8988T (cell line): ENCODE data around the gene MYBBP1A.

Source experiments
- DNase-seq: peaks from one replicate; pipeline ENCODE4 v3.0.0; 2011

Gene MYBBP1A

DNA sequence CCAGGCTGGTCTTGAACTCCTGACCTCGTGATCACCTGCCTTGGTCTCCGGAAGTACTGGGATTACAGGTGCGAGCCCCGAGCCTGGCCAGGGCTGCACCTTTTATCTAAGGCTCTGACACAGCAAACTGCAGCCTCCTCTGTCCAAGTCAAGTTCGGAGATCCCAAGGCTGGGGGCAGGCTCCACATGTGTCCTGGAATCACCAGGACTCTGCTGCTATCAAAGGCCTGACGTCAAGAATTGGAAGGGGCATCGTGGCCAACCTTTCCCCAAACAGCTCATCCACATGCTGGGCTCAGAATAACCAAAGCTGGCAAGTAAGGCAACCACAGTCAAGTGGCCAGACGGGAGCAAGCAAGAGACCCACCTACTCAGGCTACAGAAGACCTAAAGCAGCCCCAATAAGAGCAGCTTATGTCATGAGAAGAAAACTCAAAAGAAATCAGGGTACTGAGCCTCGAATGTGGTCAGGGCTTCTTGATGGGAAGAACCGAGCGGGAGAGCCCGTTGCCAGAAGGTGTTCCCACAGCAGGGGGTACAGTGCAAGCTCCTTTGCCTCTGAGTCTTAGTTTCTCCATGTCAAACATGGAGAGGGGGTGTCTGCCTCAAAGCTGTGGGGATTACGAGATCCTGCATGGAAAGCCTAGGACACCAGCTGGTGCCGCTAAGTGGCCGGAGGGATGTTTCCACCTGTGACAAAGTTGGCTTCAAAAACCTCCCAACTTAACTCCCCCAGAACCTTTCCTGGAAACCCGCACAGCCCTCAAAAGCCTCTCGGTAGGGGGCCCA lies 7.9 kb downstream of the MYBBP1A start:
- no peak for DNase-seq

DNA sequence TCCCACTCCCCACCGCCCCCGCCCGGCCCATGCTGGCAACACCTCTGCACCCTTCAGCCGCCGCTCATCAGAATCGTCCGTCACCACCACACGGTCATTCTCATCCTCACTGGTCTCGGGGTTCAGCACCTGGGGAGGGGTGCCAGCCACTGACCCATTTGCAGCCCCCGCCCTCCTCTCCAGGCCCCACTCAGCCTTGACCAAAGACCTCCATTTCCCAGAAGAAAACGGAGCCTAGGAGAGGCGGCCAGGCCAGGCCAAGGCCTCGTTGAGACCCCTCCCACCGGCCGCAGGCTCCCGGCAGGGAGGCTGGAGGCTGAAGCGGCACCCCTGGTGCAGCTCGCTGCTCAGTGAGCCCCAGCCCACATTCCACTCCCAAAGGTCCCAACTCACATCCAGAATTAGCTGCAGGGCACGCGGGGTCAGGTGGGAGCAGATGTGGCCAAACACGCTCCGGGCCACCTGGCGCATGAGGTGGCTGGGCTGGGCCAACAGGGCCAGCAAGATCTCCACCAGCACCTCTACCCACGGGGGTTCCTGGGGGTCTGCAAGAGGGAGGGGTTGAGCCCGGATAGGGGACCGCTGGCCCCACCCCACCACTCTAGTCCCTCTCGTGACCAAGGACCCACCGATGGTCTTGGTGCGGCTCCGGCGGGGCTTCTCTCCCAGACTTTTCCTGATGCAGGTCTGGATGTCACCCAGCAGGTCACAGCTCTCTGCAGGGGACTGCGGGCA lies 9.8 kb downstream of the MYBBP1A start:
- DNase-seq: no peak

DNA sequence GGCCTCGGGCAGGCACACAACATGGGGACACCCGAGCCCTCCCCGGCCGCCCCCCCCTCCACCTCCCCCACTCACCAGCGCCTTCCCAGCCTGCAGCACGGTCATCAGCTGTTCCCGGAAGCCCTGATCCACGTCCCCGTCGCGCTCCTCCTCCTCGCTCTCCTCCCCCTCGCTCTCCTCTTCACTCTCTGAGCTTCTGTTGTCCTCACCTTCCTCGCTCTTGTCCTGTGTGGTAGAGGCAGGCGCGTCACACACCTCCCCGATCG lies 10.3 kb downstream of the MYBBP1A start:
- DNase-seq: no peak

DNA sequence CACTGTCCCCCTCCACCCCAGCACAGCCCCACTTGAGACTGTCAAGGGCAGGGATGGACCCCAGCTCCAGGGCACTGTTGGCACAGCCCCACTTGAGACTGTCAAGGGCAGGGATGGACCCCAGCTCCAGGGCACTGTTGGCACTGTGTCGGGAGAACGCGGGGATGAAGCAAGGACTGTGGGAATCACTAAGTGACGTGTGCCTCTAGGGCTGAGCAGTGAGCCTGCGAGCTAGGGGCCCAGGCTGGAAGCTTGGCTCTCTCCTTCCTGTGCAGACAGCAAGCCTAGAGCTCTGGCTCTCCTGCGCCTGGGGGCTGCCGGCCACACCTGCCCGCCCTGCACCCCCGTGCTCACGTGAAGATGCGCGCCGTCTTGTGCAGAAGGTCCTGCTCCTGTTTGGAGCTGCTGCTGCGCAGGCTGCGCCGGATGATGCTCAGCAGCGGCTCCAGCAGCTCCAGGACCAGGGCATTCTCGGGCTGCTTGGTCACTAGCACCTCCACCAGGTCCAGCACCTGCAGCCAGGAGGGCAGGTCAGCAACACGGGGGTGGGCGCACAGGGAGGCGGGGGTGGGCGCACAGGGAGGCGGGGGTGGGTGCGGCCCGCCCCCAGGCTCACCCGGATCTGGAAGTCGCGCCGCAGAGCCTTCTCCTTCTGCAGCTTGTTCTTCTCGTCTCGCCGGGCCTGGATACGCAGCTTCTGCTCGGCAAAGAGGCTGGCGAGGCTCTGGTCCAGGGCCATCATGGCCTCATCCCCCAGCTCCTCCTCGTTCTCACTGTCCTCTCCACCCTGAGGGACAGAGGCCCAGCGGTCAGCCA lies 10.8 kb downstream of the MYBBP1A start:
- DNase-seq: no peak

DNA sequence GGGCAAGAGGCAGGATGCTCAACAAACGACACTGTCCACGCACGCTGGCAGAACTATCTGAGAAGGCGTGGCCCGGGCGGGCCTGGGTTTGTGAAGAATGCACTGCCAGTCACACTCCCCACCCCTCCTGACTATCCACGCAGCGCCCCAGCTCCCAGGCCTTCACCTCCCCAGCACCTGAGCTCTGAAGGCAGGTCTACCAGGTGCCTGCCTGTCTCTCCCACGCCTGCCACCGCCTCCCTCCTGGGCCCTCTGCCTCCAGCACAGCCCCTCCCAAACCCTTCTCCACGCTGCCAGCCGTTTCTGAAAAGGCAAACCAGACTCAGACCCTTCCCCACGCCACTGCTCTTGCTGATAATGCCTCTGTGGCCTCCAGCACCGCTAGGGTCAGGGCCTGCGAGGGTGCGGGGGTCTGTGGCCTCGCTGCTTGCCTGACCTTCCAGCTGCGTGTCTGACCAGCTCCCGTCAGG lies 11.6 kb downstream of the MYBBP1A start:
- no peak for DNase-seq

DNA sequence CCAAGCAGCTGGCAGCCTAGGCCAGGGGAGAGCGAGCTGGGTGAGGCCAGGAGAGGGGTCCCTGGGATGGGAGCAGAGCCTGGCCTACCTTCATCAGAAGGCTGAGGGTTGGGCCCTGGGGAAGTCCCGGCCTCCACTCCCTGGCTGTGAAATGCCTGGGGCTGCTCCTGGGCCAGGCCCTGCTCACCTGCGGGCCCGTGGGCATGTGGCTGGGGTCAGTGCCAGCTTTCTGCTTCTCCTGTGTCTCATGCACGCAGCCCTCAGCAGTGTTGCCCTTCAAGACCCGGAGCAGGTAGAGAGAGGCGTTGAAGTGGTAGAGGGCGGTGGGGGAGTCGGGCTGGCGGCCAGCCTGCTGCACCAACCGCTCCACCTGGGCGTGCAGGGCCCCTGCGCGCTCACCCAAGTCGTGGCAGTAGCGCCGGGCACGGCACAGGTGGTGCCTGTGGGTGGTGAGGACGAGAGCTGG lies 12.4 kb downstream of the MYBBP1A start:
- DNase-seq: no peak

DNA sequence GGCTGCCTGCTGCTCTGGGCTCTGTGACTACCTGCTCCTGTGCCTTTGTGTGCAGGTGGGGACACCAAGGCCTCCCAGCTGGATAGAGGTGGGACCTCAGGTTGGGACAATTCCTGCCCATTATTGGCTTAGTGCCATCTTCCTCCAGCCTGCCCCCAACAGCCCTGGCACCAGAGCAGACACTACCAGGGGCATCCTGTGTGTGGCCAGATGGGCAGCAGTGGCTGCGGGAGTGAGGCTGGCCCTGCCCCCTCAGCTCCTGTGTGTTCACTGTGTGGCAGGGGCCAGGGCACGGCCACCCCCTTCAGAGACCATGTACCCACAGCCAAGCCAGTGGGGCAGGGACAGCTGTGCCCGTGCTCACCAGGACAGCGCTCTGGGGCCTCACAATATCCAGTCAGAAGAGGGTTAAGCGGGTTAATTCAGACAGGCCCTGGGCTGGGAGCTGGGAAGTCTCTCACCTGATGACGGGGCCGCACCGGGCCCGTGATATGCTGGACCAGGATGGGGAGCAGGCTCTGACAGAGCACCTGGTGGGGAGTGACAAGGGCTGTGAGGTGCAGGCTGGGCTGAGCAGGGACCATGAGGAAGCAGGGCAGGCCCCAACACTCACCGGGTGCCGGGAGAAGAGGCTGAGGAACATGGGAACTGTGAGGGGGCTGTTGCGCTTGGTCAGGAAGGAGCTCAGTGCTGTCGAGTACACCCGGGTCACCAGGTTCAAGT lies 13.0 kb downstream of the MYBBP1A start:
- DNase-seq: no peak

DNA sequence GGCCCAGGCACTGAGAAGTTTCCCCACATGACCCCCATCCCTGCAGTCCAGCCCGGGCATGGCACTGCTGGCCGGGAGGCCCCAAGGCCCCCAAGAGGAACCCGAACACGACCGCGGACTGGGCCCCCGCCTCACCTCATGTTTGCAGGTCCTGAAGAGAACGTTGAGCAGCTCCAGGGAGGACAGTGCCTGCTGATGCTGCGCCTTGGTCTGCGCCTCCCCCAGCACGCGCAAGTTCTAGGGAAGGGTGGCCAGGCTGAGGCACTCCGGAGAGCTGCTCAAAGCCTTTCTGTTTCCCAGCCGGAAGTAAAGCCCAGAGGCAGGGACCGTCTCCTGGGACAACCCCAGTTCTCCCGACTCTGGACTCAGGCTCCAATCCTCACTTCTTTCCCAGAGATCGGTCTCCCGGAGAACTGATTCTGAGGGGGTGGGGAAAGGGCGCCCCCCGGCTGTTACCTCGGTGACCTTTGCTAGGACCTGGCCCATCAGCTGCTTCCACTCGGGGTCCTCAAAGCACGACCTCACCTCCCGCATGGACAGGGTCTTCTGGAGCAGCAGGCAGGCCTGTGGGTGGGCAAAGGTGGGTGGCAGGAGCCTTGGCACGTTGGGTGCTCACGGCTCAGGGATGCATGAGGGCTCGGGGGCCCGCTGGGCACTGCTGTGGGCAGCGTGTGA lies 13.7 kb downstream of the MYBBP1A start:
- no peak for DNase-seq

DNA sequence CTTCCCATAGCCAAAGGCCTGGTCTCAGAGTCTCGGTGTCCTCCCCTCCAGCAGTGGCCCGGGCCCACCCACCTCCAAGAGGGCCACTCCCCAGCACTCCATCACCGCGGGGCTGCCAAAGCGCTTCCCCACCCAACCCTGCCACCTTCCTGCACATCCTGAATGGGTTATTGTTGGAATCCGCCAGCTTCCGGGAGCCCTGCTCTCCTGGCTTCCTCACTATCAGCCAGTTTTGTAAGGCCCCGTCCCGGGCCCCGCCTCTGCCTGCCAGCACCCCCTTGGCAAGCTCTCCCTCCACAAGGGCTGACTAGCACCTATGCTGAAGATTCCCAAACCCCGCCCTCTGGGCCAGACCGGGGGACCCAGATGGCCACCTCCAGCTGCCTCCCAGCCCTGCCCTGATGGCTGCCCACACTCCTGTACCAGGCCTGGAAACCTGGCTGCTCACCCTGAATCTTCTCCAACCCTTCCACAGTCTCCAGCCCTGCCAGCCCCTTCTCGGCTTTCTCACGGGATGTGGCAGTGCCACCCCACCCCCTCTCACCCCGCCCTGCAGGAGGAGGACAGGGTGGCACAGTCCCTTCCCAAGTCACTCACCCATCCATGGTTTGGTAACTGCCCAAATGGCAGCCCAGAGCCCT lies 14.4 kb downstream of the MYBBP1A start:
- no peak for DNase-seq

DNA sequence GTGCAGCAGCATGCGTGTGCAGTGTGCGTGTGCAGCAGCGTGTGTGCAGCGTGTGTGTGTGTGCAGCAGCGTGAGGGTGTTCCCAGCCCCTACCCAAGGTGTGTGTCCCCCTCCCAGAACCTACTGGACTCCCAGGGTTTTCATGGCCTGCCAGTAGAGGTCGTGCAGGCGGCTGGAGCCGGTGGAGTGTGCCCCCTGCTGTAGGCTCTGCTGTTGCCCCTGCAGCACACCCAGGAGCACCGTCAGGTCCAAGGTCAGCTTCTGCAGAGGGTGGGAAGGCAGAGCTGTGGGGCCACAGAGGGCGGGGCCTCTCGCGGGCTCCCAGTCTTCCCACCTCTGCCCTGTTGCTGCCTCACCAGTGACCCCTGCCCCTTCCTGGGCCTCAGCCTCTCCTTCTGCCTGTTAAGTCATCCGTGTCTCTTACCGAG lies 14.9 kb downstream of the MYBBP1A start:
- DNase-seq: peak; percentile 79

DNA sequence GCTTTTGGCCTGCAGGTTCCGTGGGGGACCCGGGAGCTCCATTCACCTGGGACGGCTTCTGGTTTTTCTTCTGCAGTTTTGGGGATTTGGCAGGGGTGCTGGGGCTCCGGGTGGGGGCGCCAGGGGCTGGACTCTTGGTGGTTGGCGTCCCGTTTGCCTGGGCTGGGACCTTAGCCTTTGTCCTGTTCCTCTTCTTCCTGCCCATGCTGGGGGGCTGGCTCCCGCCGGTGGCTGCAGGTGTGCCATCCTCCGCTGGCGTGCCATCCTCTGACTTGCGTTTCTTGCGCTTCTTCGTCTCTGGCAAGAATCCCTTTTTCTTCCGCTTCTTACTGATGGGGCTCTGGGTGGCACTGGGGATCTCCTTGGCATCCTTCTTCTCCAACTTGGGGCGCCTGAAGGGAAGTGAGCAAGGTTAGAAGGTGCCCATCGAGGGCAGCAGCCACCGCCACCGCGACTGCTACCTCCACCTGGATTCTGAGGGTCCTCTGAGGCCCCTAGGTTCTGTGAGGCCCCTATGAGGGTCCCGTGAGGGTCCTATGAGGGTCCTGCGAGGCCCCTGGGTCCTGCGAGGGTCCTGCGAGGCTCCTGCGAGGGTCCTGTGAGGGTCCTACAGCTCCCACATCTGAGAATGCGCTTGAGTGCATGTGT lies 15.5 kb downstream of the MYBBP1A start:
- DNase-seq: no peak

DNA sequence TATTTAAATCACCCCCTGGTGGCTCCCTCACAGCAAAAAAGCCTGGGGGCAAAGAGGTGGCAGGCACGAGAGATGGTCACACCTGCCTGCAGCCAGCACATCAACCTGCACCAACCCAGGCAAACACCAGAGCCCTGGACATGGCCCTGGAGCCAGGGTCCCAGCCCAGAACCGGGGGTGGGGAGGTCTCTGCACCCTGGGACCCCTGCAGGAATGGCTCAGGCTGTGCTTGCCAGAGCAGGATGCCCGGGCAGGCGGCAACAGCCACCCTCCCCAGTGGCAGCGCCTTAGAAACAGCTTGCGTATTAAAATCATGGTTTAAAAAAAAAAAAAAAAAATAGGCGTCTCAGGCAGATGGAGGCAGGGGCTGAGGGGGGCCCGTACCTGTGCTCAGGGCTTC lies 16.2 kb downstream of the MYBBP1A start:
- no peak for DNase-seq

DNA sequence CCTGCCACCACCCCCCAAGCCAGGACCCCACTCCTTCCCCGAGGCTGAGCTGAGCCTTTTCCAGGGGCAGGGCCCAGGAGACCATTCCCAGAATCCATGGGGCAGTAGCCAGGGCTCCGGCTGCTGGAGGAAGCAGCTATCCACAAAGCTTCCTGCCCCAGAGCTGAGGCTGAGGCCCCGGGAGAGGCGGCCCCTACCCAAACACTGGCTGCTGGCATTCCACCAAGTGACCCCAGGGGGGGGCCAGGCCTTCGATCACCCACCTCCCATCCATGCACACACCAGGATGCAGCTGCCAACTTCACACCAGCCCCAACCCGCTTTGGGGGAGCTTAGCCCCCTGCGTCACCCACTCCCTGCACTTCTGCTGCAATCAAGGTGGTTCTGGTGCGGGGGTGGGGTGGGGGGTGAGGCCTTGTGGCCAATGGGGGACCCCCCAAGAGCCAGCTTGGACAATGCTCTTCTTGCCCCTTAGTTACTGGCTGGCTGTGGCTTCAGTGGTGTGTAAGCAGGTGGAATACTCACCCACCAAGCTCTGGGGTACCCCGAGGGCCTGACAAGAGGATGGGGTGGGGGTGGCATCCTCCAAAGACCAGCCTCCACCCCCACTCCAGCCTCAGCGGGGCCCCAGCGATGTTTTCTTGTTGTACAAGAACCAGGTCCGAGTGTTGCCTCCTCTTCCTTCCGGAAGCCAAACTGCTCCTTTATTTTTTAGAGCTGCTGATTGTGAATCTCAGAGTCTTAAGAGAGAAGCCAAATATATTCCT lies 16.8 kb downstream of the MYBBP1A start:
- no peak for DNase-seq

DNA sequence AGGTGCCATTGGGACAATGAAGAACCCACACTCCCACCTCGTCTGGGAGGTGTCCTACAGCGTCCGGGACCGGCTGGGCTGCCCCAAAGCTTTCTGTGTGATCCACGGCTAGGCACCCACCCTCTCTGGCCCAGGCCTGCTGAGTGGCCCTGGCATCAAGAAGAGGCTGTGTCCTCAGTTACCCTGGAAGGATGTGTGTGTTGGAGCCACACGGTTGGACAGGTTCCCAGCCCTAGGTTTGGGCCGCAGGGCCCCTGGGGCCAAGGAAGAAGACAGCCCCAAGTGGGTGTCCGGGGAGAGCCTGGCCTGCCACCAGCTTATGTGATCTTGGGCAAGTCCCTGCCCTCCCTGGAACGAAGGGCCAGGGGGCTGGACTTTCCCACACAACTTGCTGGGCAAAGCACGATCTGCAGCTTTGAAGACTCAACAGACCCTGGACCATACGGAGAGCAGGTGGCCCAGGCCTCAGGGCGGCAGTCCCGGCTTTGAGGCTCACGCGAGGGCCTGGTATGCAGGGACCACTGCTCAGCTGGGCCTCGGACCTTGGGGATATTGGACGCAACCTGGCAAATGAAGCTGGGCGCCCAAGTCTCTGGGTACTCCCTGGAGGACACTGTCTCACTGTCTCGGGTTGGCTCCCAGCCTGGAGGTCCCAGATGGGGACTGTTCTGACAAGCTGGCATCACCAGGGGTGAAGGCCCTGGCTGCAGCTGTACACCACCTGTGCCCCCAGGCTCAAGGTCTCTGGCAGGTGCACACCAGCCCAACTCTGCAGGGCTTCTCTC lies 17.5 kb downstream of the MYBBP1A start:
- no peak for DNase-seq

DNA sequence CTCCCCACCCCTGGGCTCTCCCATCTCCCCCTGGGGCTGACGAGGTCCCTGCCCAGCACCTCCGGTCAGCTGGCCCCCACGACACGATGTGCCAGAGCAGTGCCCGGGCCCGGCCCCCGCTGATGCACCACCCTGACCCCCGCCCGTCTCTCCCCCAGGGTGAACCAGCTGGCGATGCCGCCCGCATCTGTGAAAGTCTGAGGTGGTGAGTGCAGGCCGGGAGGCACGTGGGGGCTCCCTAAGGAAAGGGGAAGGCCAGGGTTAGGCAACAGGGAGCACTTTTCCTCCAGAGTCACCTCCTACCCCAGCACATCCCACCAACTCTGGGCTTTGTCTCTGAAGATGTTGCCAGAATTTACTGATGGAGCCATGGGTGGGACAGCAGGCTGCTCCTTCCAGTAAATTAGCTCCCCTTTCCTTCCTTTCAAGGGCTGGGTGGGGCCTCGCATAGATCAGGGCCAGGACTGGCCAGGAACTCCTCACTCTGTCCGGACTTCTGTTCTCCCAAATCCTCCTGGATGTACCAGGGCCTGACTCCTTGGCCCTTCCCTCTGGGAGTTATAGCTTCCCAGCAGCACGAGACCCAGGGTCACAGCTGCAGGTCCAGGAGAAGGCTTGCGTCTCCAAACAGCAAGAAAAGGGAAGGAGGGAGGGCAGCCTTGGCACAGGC lies 18.3 kb downstream of the MYBBP1A start:
- DNase-seq: no peak

DNA sequence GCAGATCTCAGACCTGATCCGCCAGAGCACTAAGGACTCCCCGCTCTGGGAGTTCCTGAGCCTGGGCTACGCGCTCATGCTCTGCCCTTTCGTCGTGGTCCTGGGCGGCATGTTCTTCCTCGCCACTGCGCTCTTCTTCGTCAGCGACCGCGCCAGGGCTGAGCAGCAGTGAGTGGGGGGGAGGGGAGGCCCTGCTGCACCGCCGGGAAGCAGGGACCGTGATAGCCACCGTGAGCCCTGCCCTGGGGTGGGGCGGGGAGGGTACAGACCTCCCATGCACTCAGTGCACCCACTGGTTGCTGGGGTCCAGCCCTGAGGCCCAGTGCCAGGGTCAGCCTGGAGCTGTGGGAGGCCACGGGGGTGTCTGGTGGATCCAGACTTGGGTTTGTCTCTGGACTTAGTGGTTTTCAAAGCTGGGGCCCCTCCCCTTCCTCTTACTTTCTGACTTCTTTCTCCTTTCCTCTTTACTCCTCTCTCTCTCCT lies 18.9 kb downstream of the MYBBP1A start:
- no peak for DNase-seq

DNA sequence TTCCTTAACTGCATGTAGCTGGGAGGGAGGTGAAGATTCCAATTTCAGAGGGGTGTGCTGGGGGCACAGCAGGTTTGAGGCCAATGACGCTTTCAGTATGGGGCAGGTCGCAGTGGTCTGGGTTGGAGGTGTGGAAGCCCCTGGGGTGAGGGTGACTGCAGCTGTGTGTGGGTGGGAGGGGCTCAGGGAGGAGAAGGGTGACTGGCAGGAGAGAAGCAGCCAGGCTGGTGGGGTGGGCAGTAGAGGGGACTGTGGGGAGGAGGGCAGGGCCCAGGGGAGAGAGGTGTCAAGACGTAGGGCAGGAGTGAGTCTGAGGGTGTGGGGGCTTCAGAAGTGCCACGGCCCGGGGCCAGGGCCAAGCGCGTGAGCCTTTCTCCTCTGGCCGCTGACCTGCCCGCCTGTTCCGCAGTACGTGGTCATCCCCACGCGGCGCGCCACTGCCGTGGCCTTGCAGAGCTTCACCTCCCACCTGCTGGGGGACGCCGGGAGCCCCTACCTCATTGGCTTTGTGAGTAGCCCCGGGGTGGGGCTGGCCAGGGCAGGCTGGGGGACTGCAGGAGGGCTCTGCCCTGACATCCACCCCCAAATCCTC lies 19.4 kb downstream of the MYBBP1A start:
- no peak for DNase-seq

DNA sequence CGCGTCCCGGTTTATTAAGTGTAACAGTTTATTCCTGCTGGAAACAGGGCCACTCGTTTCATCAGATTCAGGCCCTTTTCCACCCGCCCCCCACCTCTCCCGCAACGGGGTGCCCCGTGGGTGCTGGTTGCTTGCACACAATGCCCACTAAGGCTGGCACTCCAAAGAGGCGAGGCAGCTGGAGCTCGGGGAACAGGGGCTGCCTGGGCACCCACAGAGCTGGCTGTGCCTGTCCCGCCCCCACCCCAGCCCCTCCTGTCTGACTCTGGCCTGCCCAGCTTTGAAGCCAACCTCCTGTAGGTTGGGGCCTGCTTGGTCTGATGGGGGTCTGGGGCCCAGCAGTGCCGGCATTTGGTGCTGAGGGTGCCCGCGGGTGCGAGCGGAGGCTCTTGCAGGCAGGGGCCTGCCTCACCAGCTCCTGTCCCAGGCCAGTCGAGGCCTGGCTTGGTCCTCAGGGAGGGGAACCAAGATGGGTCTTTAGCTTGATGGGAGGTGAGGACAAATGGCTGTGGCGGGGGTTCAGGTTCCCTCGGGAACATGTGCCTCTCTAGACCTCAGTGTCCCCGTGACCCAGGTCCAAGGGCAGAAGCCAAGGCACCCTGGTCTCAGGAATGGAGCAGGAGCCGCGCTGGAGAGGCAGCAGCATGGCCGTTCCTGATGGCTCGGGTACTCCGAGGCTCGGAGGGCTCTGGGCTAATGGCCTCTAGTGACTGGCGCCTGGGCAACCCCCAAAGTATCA lies 20.1 kb downstream of the MYBBP1A start:
- no peak for DNase-seq
